Ascending aorta (tissue), 2 donors: ENCODE measurements around the gene STXBP6. TPM values are rescaled to one million over a fixed set of nuclear protein-coding genes. Genes with fewer than 3 reads are reported as not detected.

Experiments
- DNase-seq, 2 donors: peaks; one replicate each; pipeline ENCODE4 v3.0.0-alpha.2; 2019; ENCODE audit warnings: low spot score in 2 of 2
- H3K27ac ChIP-seq, 2 donors: fragments of 200-600 bp; sonication (generic); one replicate each; pipeline ENCODE4 v1.5.1; 2016 to 2017; ENCODE audit warnings: mild to moderate bottlenecking in 1 of 2
- H3K27me3 ChIP-seq: fragments of 200-600 bp; sonication (generic); one replicate; pipeline ENCODE4 v1.5.1; 2017
- H3K36me3 ChIP-seq, 2 donors: fragments of 200-600 bp; sonication (generic); one replicate each; pipeline ENCODE4 v1.5.1; 2016
- H3K4me1 ChIP-seq, 2 donors: fragments of 200-600 bp; sonication (generic); one replicate each; pipeline ENCODE4 v1.5.1; 2016 to 2017; ENCODE audit warnings: mild to moderate bottlenecking in 1 of 2
- H3K4me3 ChIP-seq, 2 donors: fragments of 200-600 bp; sonication (generic); one replicate each; pipeline ENCODE4 v1.5.1; 2016 to 2017; ENCODE audit warnings: mild to moderate bottlenecking in 1 of 2
- H3K9me3 ChIP-seq, 2 donors: fragments of 200-600 bp; sonication (generic); one replicate each; pipeline ENCODE4 v1.5.1; 2016
- intact Hi-C: fragments of 100-400 bp; cut with DNase I; formaldehyde crosslinking; loops from one replicate; pipeline ENCODE4 v1.15.1; 2023
- total RNA-seq: library from RNA; depleted of rRNA; stranded (reverse); fragments of >200 nt; gene quantifications from one replicate; pipeline ENCODE4 v1.1.0, GENCODE V29; 2016
- TF ChIP-seq, protein P1 (sequence below), 3 experiments: fragments of 200-600 bp in 2 of 3; fragments of 450-650 bp in 1 of 3; sonication (generic) in 2 of 3; IDR thresholded peaks; one replicate each; pipeline ENCODE4 v1.5.1; 2016 to 2019; ENCODE audit warnings: antibody characterized with exemption in 3 of 3, mild to moderate bottlenecking in 1 of 3, moderate library complexity in 1 of 3

The STXBP6 gene
- total RNA-seq, 1 donor from 2014 or later, result 0.21 TPM

DNA sequence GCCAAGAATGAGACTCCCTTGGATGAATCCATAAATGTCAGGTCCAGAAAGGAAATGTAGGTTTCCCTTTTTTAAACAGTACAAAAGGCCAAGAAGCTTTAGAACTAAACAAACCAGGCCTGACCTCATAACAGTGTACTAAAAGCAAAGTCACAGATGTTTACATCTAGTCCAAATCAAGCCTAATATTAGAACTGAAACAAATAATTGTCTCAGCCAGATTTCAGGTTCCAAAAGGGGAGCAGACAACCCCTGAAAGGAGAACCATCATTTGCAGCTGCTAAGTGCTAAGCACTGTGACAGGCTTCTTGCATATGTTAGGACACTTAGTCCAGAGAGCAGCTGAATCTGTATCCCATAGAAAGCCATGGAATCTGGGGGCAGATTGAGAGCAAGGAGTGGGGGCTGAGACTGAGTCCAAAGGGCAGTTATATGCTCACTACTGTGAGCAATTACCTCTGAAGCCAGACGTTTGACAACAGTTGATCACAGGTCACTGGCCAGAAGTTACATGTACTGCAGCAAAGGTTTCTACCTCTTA is 90.1 kb downstream of the STXBP6 start:
- Histone ChIP-seq H3K4me1 (peaks cover 0 to 4% of the 10 kb centered on the region in 2 donors), H3K27ac (no peak overlapping the region), H3K27me3 (no peaks in the 10 kb centered on the region), H3K4me3 (no peak overlapping the region), H3K36me3 (no peaks in the 10 kb centered on the region), H3K9me3 (no peaks in the 10 kb centered on the region)
- TF ChIP-seq, protein P1, sequence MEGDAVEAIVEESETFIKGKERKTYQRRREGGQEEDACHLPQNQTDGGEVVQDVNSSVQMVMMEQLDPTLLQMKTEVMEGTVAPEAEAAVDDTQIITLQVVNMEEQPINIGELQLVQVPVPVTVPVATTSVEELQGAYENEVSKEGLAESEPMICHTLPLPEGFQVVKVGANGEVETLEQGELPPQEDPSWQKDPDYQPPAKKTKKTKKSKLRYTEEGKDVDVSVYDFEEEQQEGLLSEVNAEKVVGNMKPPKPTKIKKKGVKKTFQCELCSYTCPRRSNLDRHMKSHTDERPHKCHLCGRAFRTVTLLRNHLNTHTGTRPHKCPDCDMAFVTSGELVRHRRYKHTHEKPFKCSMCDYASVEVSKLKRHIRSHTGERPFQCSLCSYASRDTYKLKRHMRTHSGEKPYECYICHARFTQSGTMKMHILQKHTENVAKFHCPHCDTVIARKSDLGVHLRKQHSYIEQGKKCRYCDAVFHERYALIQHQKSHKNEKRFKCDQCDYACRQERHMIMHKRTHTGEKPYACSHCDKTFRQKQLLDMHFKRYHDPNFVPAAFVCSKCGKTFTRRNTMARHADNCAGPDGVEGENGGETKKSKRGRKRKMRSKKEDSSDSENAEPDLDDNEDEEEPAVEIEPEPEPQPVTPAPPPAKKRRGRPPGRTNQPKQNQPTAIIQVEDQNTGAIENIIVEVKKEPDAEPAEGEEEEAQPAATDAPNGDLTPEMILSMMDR (IDR thresholded peaks at IDR 0.05), result no peak
- no peak for DNase-seq
- intact Hi-C loops, result no loop called here

DNA sequence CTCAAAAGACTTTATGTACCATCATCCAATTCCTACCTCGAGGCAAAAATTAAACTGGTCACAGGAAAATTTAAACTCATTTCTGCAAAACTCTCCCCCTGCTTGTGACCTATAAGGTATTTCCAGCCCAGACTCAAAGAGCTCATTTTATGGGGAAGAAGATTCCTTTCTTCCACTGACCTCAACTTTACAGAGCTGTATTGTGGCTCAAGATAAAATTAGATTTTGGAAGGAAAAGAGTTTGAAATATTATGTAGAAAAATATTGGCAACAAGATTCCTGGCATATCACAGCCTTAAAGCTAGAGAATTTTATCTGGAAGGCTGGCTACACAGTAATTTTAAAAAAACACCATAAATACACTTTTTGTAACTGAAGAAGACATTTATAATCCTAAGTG is 91.7 kb downstream of the STXBP6 start:
- Histone ChIP-seq H3K27me3 (no peaks in the 10 kb centered on the region), H3K36me3 (no peaks in the 10 kb centered on the region), H3K4me3 (no peak overlapping the region), H3K9me3 (no peaks in the 10 kb centered on the region), H3K4me1 (peaks cover 0 to 4% of the 10 kb centered on the region in 2 donors), H3K27ac (no peak overlapping the region)
- TF ChIP-seq, protein P1 (IDR thresholded peaks at IDR 0.05), result no peak
- intact Hi-C loops, result no loop called here
- DNase-seq, result no peak

DNA sequence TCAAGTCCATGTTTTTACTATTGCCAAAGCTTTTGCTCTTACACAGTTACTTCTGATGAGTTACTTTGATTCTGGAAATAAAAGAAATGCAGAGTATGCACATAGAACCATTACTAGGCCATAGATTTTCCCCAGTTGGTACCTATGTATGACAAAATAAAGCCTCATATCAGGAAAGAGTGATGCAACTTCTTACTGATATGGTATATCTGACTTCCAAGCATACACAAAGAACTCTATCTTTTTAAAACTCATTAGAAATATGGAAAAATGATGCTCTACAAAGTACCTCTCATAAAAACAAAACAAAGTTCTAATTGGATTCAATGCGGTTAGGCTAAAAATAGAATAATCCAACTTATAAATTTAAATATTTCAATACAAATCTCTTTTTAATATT is 92.1 kb downstream of the STXBP6 start:
- Histone ChIP-seq H3K27me3 (no peaks in the 10 kb centered on the region), H3K9me3 (no peaks in the 10 kb centered on the region), H3K36me3 (no peaks in the 10 kb centered on the region), H3K4me1 (peaks cover 0 to 4% of the 10 kb centered on the region in 2 donors), H3K4me3 (no peak overlapping the region), H3K27ac (no peak overlapping the region)
- TF ChIP-seq, protein P1 (IDR thresholded peaks at IDR 0.05), result no peak
- intact Hi-C loops, result no loop called here
- DNase-seq, result no peak

DNA sequence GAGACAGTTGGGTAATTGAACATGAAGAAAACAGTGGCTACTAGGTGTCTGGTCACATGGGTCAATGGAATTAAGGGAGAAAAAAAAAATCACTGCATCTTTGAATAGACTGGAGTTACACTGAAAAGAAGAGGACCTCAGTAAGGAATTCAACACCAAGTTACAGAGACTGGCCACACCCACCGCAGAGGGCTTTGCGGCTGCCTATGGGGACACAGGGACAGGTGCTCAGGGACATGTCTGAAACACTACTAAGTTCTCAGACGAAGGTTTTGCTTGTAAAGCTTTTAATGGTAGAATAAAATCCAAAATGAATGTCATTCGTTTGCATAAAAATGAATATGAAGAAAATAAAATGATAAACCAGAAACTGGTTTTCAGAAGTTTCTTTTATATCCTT is 93.8 kb downstream of the STXBP6 start:
- Histone ChIP-seq H3K4me1 (peaks cover 0 to 4% of the 10 kb centered on the region in 2 donors), H3K36me3 (no peaks in the 10 kb centered on the region), H3K27ac (no peak overlapping the region), H3K27me3 (no peaks in the 10 kb centered on the region), H3K4me3 (no peak overlapping the region), H3K9me3 (no peaks in the 10 kb centered on the region)
- intact Hi-C loops, result no loop called here
- DNase-seq, result no peak
- TF ChIP-seq, protein P1 (IDR thresholded peaks at IDR 0.05), result no peak

DNA sequence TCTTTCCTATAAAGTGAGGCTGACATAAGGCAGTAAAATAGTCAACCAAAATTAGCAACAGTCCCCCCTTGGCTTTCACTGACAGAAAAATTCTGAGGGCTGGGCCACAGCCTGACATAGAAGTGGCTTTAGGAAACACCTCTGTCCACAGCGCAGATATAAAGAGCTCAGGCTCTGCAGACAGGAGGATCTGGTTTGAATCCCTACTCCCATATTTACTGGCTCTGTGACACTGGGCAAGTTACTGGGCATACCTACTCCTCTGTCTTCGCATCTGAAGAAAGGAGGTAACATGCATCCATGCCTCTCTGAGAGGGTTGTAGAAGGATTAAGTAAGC is 95.3 kb downstream of the STXBP6 start:
- intact Hi-C loops, result no loop called here
- TF ChIP-seq, protein P1 (IDR thresholded peaks at IDR 0.05), result no peak

More for the DNA sequence above, 95.3 kb downstream of the STXBP6 start:
- no peak for DNase-seq
- no peak overlapping the region for H3K27ac ChIP-seq
- H3K4me3 ChIP-seq, result no peak overlapping the region
- H3K27me3 ChIP-seq, result no peaks in the 10 kb centered on the region
- no peaks in the 10 kb centered on the region for H3K9me3 ChIP-seq
- no peaks in the 10 kb centered on the region for H3K36me3 ChIP-seq
- peaks cover 0 to 4% of the 10 kb centered on the region in 2 donors for H3K4me1 ChIP-seq
